ENCODE measurements around the gene CADM4.
"Not testable (repeated sequence)": the region's sequence is repeated elsewhere in the genome, so short reads cannot be mapped to it uniquely, and the experiment has no call there.

The CADM4 gene

DNA sequence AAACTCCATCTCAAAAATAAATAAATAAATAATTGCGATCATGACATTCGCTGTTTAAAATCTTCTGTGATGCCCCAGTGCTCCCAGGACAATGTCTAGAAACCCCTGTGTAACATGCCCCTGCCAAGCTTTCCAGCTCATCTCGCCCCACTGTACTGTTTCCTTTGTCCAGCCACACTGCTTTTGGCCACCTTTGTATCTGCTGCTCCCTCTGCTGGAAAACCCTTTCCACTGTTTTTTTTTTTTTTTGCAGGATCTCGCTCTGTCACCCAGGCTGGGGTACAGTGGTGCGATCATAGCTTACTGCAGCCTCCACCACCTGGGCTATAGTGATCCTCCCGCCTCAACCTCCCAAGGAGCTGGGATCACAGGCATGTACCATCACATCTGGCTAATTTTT lies 22.8 kb upstream of the CADM4 start:
- no peak for DNase-seq (ENCODE audit: low read depth)

DNA sequence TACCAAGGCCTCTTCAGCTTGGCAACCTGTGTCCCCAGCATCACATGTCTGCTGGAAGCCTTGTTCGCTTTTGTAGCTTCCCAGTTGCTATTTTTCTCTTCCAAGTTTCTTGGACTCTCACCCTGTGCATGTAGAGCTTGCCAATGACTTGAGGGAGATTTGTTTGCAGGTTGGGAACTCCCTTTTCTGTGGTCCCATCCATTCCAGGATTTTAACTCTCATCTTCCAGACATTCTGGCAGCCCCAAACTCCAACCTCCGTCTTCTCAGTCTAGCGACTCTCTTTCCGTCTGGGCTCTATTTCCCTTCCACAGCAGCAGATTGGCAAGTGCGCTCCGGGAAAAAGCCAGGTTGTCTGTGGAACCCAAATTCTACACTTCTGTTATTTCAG lies 21.3 kb upstream of the CADM4 start:
- no peak for DNase-seq (ENCODE audit: low read depth)

DNA sequence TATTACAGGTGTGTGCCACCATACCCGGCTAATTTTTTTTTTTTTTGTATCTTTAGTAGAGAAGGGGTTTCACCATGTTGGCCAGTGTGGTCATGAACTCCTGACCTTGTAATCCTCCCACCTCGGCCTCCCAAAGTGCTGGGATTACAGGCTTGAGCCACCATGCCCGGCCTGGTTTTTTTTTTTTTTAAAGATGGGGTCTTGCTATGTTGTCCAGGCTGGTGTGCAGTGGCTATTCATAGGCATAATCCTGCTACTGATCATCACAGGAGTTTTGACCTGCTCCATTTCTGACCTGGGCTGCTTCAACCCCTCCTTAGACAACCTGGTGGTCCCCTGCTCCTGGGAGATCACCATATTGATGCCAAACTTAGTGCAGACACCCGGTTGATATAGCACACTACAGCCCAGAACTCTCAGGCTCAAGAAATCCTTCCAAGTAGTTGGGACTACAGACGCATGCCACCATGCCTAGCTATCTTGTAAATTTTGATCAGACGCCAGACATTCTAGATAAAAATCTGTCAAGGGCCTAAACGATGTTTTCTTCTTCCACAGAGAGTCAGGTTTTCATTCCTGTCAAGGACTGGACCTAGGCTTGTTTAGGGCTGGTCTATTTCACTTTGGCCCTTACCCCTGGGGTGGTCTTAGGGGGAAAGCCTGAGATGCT lies 20.8 kb upstream of the CADM4 start:
- no peak for DNase-seq (ENCODE audit: low read depth)

DNA sequence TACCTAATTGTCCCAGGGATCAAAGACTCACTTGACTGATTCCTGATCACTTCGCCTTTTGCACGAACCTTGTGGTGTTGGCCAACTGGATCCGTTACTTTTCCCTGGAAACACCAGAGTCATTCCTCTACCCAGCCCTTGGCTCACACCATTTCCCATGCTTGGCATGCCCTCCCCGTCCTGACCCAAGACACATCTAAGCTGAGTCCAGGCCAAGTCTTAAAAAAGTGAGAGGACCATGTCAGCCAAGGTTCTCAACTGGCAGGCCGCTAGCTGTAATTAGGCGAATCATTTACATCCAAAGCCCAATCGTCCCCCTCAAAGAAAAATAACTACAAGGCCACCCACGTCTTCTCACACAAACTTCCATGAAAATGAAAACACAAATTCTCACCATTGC lies 18.8 kb upstream of the CADM4 start:
- no peak for DNase-seq (ENCODE audit: low read depth)

DNA sequence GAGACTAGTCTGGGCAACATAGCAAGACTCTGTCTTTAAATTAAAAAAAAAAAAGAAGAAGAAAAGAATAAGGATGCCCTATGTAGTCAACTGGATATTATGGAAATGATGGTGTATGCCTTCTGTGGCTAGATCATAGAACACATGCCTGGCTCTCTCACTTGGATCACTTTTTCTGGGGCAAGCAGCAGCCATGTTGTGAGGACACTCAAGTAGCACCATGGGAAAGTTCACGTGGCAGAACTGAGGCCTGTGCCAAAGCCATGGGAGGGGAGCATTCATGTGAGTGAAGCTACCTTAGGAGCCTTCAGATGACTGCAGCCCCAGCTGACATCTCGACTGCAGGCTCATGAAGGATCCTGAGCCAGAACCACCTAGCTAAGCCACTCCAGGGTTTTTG lies 18.4 kb upstream of the CADM4 start:
- no peak for DNase-seq (ENCODE audit: low read depth)

DNA sequence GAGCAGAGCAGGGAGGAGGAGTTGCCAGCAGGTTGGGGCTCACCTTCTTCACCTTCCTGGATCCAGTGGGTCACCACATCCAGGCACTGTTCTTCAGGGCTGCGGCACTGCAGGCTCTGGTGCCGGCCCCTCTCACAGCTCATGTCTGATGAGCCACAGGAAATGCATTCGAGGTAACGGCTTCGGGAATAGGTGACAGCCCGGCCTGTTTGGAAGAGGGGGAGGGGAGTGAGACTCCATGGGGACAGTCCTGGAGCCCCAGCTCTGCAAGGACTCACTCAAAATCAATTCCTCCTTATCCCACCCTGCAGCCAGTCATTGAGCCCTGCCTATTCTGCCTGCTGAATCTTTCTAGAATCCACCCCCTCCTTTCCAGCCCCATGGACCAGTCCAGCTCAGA lies 16.8 kb upstream of the CADM4 start:
- no peak for DNase-seq (ENCODE audit: low read depth)

DNA sequence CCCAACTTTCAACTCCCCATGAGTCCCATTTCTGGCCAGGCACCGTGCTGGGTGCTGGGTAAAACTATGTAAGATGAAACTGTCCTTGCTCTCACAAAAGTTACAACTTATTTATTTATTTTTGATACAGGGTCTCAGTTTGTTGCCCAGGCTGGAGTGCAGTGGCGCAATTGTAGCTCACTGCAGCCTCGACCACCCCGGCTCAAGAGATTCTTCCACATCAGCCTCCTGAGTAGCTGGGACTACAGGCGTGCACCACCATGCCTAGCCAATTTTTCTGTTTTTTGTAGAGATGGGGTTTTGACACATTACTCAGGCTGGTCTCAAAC lies 12.9 kb upstream of the CADM4 start:
- no peak for DNase-seq (ENCODE audit: low read depth)

DNA sequence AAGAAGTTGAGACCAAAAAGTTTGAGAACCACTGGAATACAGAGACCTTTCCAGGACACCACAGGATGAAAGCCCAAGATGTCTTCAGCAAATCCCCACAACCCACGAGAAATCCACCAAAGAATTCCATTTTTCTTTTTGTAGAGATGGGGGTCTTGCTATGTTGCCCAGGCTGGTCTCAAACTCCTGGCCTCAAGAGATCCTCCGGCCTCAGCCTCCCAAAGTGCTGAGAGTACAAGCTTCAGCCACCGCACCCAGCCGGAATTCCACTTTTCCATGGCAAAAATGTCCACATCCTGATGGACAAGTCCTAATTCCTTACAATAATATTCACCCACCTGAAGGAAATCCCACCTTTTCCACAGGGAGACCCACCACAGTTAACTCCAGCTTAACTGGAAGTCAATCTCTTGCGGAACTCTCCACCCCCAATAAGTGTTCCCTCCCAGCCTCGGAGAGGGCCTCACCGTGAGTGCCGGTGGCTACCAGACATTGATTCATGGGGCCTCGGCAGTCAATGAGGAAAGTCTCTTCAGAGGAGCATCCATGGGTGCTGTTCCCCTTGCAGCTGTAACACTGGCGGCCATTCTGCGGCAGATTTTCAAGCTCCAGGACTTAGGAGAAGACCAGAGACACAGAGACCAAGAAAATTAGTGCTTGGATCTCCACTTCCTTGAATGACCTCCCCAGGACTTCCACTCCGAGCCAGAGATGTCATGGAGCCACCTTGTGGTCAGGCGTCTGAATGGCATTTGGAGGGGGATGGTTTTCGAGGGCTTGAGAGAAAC lies 12.3 kb upstream of the CADM4 start:
- peak; percentile 22 for DNase-seq (ENCODE audit: low read depth)

DNA sequence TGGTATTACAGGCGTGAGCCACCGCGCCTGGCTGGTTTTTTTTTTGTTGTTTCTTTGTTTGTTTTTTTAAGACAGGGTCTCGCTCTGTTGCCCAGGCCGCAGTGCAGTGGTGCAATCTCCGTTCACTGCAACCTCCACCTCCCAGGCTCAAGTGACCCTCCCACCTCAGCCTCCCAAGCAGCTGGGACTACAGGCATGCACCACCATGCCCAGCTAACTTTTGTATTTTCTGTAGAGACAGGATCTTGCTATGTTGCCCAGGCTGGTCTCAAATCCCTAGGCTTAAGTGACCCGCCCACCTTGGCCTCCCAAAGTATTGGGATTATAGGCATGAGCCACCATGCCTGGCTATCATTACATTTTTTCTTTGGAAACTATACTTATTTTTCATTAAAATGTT lies 10.6 kb upstream of the CADM4 start:
- not testable (repeated sequence) for DNase-seq (ENCODE audit: low read depth)

DNA sequence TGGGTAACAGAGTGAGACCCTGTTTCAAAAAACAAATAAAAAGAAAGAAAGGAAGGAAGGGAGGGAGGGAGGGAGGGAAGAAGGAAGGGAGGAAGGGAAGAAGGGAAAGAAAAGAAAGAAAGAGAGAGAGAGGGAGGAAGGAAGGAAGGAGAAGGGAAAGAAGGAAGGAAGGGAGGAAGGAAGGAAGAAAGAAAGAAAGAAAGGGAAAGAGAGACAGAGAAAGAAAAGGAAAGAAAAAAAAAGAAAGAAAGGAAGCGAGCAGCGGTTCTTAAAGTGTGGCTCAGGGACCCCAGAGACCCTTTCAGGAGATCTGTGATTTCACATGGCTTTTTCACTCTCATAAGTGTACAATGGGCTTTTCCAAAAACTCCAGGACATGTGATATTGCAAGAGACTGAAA lies 9.9 kb upstream of the CADM4 start:
- no peak for DNase-seq (ENCODE audit: low read depth)

DNA sequence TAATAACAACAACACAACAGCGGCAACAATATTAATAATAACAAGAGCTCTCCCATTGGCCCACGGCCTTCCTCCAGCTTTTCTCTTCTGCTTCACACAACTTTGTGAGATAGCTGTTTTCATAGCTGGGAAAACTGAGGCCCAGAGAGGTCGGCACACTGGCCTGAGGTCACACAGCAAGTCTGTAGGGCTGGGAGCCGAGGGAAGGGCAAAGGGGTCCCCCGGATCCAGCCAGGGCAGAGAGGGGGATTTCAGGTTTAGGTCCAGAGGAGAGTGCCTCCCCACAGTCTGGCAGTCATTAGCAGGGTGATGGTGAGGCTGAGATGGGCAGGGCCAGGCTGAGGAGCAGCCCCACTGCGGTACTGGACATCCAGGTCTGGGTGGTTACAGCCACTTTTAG lies 9.0 kb upstream of the CADM4 start:
- no peak for DNase-seq (ENCODE audit: low read depth)

DNA sequence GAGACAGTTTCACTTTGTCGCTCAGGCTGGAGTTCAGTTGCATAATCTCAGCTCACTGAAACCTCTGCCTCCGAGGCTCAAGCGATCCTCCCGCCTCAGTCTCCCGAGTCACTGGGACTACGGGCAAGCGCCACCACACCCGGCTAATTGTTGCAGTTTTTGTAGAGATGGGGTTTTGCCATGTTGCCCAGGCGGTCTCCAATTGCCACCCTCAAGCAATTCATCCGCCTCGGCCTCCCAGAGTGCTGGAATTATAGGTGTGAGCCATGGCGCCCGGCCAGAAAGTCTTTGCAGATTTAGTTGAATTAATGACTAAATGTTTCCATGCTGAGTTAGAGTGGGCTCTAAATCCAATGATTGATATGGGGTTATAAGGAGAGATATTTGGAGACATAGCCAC lies 4.5 kb upstream of the CADM4 start:
- DNase-seq (ENCODE audit: low read depth), result no peak

DNA sequence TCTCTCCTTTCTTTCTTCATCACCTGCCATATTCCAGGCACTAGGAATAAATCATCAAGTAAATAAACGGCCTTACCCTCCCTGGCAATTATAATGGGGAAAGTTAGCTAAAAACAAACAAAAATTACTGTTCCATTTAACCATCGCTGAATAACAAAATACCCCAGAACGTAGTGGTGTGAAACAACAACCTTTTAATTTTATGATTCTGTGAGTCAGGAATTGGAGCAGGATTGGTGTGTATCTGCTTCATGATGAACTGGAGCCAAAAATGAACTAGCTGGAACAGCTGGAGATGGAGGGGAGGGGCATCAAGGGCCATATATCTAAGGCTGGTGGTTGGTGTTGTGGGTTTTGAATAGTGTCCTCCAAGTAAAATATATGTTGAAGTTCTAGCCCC lies 3.7 kb upstream of the CADM4 start:
- DNase-seq (ENCODE audit: low read depth), result no peak

DNA sequence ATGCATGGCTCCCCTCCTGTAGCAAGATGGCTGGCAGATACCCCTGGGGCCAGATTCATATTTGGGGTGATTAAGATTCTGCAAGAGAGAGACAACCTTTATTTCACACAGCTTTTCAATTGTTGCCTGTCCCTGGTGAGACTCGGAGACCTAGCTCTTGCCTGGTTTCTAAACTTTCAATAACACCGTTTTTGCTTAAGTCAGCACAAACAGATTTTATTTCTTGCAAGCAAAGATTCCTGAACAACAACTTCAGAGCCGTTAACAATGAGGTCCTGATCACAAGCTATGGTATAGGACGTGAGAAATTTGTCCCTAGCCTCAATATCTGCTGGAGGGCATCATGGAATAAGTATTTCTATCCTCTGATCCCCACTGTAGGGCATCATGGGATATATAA lies 2.9 kb upstream of the CADM4 start:
- DNase-seq (ENCODE audit: low read depth), result no peak

DNA sequence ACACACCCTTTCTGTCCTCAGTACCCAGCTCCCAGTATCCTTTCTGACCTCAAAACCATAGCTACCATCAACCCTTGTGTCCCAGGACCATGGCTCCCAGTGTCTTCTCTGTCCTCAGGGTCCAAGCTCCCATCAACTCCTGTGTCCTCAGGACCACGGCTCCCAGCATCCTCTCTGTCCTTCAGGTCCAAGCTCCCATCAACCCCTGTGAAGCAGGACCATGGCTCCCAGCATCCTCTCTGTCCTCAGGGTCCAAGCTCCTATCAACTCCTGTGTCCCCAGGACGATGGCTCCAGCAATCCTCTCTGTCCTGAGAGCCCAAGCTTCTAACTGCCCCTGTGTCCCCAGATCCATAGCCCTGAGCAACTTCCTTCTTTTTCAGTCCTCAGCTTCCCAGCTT lies 1.7 kb upstream of the CADM4 start:
- no peak for DNase-seq (ENCODE audit: low read depth)

DNA sequence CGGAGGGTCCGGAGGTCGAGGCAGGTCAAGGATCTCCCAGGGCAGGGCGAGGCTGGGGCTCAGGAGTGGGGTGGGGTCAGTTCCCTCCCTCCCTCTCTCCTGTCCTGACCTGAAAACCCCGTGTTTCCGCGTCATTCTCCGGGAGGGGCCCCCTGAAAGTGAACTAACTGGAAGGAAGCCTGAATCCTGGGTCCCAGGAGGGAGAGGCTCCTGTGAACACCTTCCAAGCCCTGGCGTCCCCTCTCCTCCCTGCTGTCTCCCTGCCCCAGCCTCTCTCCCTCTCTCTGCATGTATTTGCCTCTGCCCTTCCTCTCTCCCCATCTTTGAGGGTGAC lies 741 bp upstream of the CADM4 start:
- DNase-seq (ENCODE audit: low read depth), result no peak

DNA sequence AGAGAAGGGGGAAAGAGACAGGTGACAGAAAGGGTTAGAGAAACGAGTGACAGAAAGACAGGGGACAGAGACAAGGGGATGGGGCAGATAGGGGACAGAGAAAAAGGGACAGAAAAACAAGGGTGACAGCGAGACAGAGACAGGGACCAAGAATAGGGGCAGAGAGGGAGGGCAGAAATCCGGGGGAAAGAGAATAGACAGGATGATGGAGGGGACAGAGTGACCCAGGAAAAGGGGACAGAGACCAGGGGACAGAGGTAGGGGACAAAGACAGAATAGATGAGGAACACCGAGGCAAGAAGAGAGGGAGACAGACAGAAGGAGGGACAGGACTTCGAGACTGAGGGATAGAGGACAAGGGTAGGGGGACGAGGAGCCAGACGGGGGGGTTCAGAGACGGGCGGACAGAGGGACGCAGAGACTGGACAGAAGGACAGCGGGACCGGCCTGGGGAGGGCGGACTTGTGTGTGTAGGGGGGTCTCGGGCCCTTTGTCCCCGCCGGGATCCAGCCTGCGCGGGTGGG lies 593 bp downstream of the CADM4 start:
- DNase-seq (ENCODE audit: low read depth), result no peak

DNA sequence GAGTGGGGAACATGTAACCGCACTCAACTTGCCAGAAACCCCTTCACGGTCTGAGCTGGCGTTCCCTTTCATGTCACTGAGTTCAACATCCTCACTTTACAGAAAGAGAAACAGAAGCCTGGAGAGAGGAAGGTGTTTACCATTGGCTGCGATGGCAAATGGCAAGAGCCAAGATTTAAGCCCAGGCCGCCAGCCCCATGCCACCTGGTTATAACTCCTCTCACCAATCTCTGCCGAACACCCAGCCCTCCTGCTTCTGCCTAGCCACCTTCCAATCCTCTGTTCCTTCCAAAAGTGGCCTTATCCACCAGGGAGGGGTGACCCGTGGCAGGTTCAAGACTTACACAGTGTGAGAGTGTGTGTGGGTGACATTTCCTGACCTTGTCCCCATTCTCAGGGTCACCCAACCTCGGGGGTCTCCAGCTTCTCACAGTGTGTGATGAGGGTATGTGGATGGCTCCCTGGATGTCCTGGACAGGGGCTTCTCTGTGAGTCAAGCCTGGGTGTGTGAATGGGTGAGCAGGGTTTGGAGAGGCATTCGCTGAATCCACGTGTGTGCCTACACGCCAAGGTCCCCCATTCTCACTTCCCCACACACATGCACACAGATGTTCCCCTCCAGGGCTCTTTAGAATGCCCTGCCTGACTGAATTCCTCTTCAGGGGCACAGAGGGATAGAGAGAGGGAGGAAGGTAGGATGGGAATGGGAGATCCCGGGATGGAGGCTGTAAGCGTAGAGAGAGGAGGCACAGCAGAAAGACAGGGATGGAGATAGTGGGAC lies 1.2 kb downstream of the CADM4 start:
- no peak for DNase-seq (ENCODE audit: low read depth)

DNA sequence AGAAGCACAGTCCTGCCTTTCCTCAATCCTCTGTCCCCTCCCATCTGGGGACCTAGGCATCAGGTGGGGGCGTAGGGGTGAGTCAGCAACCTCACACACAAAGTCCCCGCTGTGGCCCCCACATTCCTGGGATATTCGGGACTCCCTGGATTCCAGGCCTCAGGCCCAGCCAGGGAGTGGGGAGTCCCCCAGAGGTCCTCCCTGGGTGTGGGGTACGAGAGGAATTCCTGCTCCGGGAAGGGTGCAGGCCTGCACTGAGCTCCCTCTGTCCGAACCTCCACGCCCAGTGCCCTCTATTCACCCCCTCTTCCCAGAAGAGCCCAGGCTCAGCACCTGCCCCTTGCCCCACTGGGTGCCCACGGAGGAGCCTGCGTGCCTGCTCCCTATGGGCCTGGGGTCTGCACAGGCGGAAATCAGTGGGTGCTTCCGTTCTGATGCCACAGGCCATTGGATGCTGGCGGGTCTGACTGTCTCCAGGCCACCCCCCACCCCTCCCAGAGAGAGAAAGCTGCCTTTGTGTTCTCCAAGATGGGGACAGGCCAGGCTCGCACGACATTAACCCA lies 3.4 kb downstream of the CADM4 start:
- DNase-seq (ENCODE audit: low read depth), result no peak

DNA sequence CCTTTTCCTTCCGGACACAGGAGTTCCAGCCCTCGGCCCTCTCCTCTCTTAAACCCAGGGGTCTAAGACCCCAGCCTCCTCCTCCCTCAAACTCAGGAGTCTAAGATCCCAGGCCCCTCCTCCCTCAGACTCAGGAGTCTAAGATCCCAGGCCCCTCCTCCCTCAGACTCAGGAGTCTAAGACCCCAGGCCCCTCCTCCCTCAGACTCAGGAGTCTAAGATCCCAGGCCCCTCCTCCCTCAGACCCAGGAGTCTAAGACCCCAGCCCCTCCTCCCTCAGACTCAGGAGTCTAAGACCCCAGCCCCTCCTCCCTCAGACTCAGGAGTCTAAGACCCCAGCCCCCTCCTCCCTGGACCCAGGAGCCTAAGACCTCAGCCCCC lies 4.1 kb downstream of the CADM4 start:
- DNase-seq (ENCODE audit: low read depth), result not testable (repeated sequence)

DNA sequence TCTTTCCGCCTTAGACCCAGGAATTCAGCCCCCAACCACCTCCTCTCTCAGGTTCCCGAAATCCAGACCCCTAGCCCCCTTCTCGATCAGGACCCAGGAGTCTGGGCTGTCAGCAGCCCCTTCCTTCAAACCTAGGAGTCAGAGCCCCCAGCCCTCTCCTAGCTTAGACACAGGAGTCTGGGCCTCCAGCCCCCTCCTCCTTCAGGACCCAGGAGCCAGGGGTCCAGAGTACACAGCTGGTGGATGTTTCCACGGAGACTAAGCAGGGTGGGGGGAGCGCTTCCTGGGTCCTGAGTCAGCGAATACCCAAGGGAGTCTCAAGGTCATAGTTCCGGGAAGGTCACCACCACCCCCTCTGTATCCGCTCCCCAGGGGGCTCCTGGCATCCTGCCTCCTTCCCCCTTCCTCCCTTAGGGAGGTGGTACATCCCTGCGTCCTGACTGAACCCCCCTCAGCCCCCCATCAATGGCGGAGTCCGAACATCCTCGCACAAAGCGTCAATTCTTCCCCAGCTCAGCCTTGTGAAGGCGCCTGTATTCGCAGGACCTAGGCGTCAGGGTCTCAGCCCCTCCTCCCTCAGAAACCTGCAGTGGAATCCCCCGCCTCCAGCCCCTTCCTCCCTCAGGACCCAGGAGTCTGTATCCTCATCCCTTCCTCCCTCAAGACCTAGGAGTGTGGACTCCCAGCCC lies 4.6 kb downstream of the CADM4 start:
- no peak for DNase-seq (ENCODE audit: low read depth)

DNA sequence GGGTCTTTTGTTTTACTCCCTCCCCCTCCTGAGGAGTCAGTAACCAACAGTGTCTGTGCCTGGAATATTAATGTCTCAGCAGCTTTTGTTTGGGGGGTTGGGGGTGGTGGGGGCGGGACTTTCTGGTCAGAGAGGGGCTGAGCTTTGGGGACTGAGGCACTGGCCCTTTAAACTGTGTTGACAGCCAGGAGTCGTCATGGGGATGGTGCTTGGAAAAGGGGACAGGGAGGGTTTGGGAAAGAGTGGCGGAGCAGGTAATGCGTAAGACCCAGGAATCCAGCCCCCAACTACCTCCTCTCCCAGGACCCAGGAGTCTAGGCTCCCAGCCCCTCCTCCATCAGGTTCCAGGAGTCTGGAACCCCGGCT lies 5.2 kb downstream of the CADM4 start:
- DNase-seq (ENCODE audit: low read depth), result no peak
